Tibial nerve (tissue), 3 donors: ENCODE data around the gene CHRNA4.

Experiments
- CTCF ChIP-seq, 5 experiments: fragments of 200-600 bp in 3 of 5; fragments of 450-650 bp in 2 of 5; sonication (generic) in 3 of 5; IDR thresholded peaks; one replicate each; pipeline ENCODE4 v1.5.1; 2016 to 2019; ENCODE audit warnings: antibody characterized with exemption in 5 of 5, mild to moderate bottlenecking in 3 of 5, moderate library complexity in 2 of 5
- POLR2A ChIP-seq, 2 donors: fragments of 450-650 bp; IDR thresholded peaks; one replicate each; pipeline ENCODE4 v1.6.1; 2017; ENCODE audit warnings: antibody characterized with exemption in 2 of 2, mild to moderate bottlenecking in 2 of 2, moderate library complexity in 2 of 2

- no peak for TF ChIP-seq CTCF (IDR thresholded peaks at IDR 0.05)
- no peak for TF ChIP-seq POLR2A (IDR thresholded peaks at IDR 0.05)
These were observed 52.8 kb downstream of the CHRNA4 start for GRCh38 chr20:63308218-63308911.
